Endothelial cell of umbilical vein (primary cell): ENCODE measurements around the gene ADAP1. TPM values are rescaled to one million over a fixed set of nuclear protein-coding genes. Genes with fewer than 3 reads are reported as not detected.

ENCODE experiments used
- BruUV-seq: library from RNA; stranded (reverse); fragments of 400-500 nt; replicated peaks from 2 replicates; lab custom pipeline; 2021; lab: Mats Ljungman, UMichigan
- CTCF ChIA-PET: fragments of 300-600, 350-600 bp; sonication (Branson Sonifier 250); formaldehyde crosslinking; loops from one replicate; lab custom pipeline; 2021; ENCODE audit warnings: antibody characterized with exemption, inconsistent platforms; lab: Charles Lee
- POLR2A ChIA-PET: fragments of 300-600, 350-600 bp; sonication (Branson Sonifier 250); formaldehyde crosslinking; loops from one replicate; lab custom pipeline; 2021; ENCODE audit warnings: antibody characterized with exemption, inconsistent platforms; lab: Charles Lee
- DNase-seq: peaks from one replicate; pipeline ENCODE4 v3.0.0-alpha.2; 2011; ENCODE audit warnings: low read depth, low spot score
- FAIRE-seq: peaks from 2 replicates; lab custom pipeline; 2011; peaks lifted over from hg19 to GRCh38; lab: Jason Lieb, UNC
- H2AFZ ChIP-seq: 2 replicates; pipeline ENCODE4 v1.6.0; 2012; ENCODE audit warnings: low read depth, low read length, control low read depth, inconsistent platforms
- H3K27ac ChIP-seq: 2 replicates; pipeline ENCODE4 v1.5.1; 2011; ENCODE audit warnings: low read depth, mild to moderate bottlenecking, control low read depth, low read length, moderate library complexity; ENCODE audit not compliant: insufficient read depth
- H3K27me3 ChIP-seq, 2 experiments: 2 replicates each; pipeline versions ENCODE4 v1.6.0 to v1.6.1; 2011; ENCODE audit warnings: low read length in 2 of 2, mixed read lengths in 1 of 2; ENCODE audit not compliant: control insufficient read depth in 2 of 2, insufficient read depth in 2 of 2
- H3K36me3 ChIP-seq, 2 experiments: 2 replicates in 1 of 2; 3 replicates in 1 of 2; pipeline ENCODE4 v1.5.1; 2011; ENCODE audit warnings: low read length in 2 of 2, mild to moderate bottlenecking in 1 of 2, moderate library complexity in 1 of 2; ENCODE audit not compliant: control insufficient read depth in 2 of 2, insufficient read depth in 2 of 2; ENCODE audit errors: extremely low read depth in 1 of 2
- H3K4me1 ChIP-seq: 3 replicates; pipeline ENCODE4 v1.5.1; 2011; ENCODE audit warnings: mild to moderate bottlenecking, low read length; ENCODE audit not compliant: control insufficient read depth, insufficient read depth; ENCODE audit errors: extremely low read depth
- H3K4me2 ChIP-seq: 2 replicates; pipeline ENCODE4 v1.6.1; 2011; ENCODE audit warnings: low read length, control low read depth, mixed read lengths; ENCODE audit not compliant: insufficient read depth
- H3K4me3 ChIP-seq, 3 experiments: fragments of 200-600 bp in 1 of 3; sonication (generic), shearing (Covaris generic) in 1 of 3; replicated peaks in 1 of 3; 2 replicates each; pipeline ENCODE4 v1.5.1; 2011 to 2016; ENCODE audit warnings: control low read depth in 3 of 3, low read length in 3 of 3, mild to moderate bottlenecking in 2 of 3, inconsistent platforms in 1 of 3, low read depth in 1 of 3, moderate library complexity in 1 of 3; ENCODE audit not compliant: insufficient read depth in 1 of 3
- H3K79me2 ChIP-seq: 2 replicates; pipeline ENCODE4 v1.6.0; 2012; ENCODE audit warnings: low read length, inconsistent platforms; ENCODE audit not compliant: control insufficient read depth, insufficient read depth
- H3K9ac ChIP-seq: replicated peaks from 2 replicates; pipeline ENCODE3; 2011; ENCODE audit warnings: low read length, control low read depth; ENCODE audit not compliant: insufficient read depth; ENCODE audit errors: extremely low read depth
- H3K9me1 ChIP-seq: replicated peaks from 3 replicates; pipeline ENCODE4 v1.6.0; 2011; ENCODE audit warnings: mild to moderate bottlenecking, low read length; ENCODE audit not compliant: control insufficient read depth, insufficient read depth; ENCODE audit errors: extremely low read depth
- H3K9me3 ChIP-seq: replicated peaks from 2 replicates; pipeline ENCODE4 v1.5.1; 2012; ENCODE audit warnings: low read length, inconsistent platforms; ENCODE audit not compliant: control insufficient read depth, insufficient read depth
- H4K20me1 ChIP-seq: replicated peaks from 2 replicates; pipeline ENCODE3; 2011; ENCODE audit warnings: mild to moderate bottlenecking, low read length; ENCODE audit not compliant: control insufficient read depth, insufficient read depth; ENCODE audit errors: extremely low read depth
- EZH2 ChIP-seq: IDR thresholded peaks from 2 replicates; pipeline ENCODE4 v1.6.1; 2012; ENCODE audit warnings: borderline replicate concordance, low read depth, mild to moderate bottlenecking, moderate library complexity, low read length, inconsistent platforms; ENCODE audit not compliant: severe bottlenecking
- FOS ChIP-seq: IDR thresholded peaks from 2 replicates; pipeline ENCODE4 v1.6.1; 2011; ENCODE audit warnings: mild to moderate bottlenecking, low read length, moderate library complexity, borderline replicate concordance; ENCODE audit not compliant: insufficient read depth
- GATA2 ChIP-seq: IDR thresholded peaks from 2 replicates; pipeline ENCODE4 v1.7.0; 2011; ENCODE audit warnings: low read depth, mild to moderate bottlenecking, moderate library complexity, mixed read lengths, low read length; ENCODE audit not compliant: insufficient read length, insufficient read depth
- JUN ChIP-seq: IDR thresholded peaks from 2 replicates; pipeline ENCODE4 v1.6.1; 2011; ENCODE audit warnings: borderline replicate concordance, low read depth; ENCODE audit not compliant: insufficient read length, insufficient read depth
- MAX ChIP-seq: IDR thresholded peaks from 2 replicates; pipeline ENCODE4 v1.6.1; 2011; ENCODE audit not compliant: insufficient read depth, insufficient read length
- MYC ChIP-seq: IDR thresholded peaks from one replicate; pipeline ENCODE4 v1.6.1; 2011; ENCODE audit warnings: mild to moderate bottlenecking, low read depth, low read length
- POLR2A ChIP-seq: IDR thresholded peaks from 2 replicates; pipeline ENCODE4 v1.6.1; 2012; ENCODE audit warnings: low read depth, mild to moderate bottlenecking, control low read depth, low read length
- POLR2AphosphoS5 ChIP-seq: IDR thresholded peaks from 2 replicates; pipeline ENCODE4 v1.6.1; 2012; ENCODE audit warnings: low read depth, mild to moderate bottlenecking, control low read depth, low read length, moderate library complexity; ENCODE audit not compliant: insufficient read depth
- dilution Hi-C: fragments of 300-500 bp; cut with MboI; formaldehyde crosslinking; loops from one replicate; pipeline ENCODE4 v1.15.0; 2019; ENCODE audit warnings: low sequenced_read_pairs; ENCODE audit not compliant: extremely low pct_ligation_motif_present
- intact Hi-C: fragments of 100-400 bp; cut with micrococcal nuclease; formaldehyde crosslinking; loops from one replicate; pipeline ENCODE4 v1.10.0; 2022
- polyA plus RNA-seq, 4 experiments: library from polyadenylated mRNA; depleted of rRNA in 3 of 4; stranded (reverse) in 3 of 4; unstranded in 1 of 4; fragments of >200 nt; gene quantifications; 2 replicates each; pipeline versions ENCODE4 v1.2.1 to v1.2.3, GENCODE V29; 2011 to 2012; ENCODE audit warnings: missing spikeins in 1 of 4
- total RNA-seq: library from RNA; stranded (reverse); gene quantifications from 2 replicates; pipeline ENCODE4 v1.2.3, GENCODE V29; 2021
- TF ChIP-seq, protein P1 (sequence below), 2 donors: IDR thresholded peaks; 1 replicate in 1 of 2; 2 replicates in 1 of 2; pipeline ENCODE4 v1.5.1; 2011; ENCODE audit warnings: low read length in 2 of 2, mild to moderate bottlenecking in 2 of 2, moderate library complexity in 2 of 2, control low read depth in 1 of 2, inconsistent platforms in 1 of 2, low read depth in 1 of 2; ENCODE audit not compliant: insufficient read depth in 1 of 2; ENCODE audit errors: extremely low read depth in 1 of 2

The ADAP1 gene
- total and polyA plus RNA-seq, 2 donors (not counting 3 experiments of a cell fraction or from before 2014, with no cell fraction given) = 0.49 to 0.58 TPM

DNA sequence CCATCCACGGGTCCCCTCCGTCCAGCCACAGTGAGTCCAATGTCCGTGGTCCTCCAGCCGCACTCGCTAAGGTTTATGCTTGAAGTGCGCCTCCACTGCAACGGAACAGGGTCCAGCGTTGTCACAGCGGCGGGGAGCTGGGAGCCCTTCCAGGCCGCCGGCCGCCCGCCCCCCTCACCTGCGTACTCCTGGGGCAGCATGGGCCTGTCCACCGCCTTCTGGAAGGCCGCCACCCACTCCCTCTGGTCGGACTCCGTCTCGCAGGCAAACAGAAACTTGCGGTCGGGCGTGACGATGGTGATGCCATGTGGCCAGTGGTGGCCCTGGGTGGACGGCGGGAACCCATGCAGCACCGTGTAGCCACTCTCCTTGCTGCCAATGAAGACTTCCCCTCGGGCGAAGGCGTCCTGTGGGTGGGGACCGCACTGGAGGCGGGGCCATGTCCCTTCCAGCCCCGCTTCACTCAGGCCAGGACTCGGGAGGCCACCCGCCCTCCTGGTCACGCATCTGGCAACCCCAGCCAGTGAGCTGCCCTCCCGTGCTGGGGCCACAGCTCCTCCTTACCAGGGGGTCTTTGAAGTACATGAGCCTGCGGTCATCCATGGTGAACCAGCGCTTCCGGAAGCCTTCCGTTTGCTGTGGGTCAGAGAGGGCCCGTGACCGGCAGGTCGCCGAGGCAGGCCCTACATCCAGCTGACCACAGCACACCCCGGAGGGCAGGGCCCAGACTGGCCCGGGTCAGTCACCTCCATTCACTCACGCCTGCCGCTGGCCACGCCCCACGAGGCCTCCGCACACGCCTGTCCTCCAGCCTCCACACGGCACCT lies 55.4 kb downstream of the ADAP1 start:
- FAIRE-seq (no peak), DNase-seq (no peak)
- Histone ChIP-seq H3K27me3 (no peaks in the 10 kb centered on the region), H4K20me1 (no peaks in the 10 kb centered on the region), H3K27ac (no peak overlapping the region), H3K9ac (no peak overlapping the region), H3K4me2 (no peak overlapping the region), H3K9me3 (no peaks in the 10 kb centered on the region), H2AFZ (no peak overlapping the region), H3K36me3 (peaks cover 0 to 17% of the 10 kb centered on the region in 2 experiments), H3K4me3 (no peak overlapping the region), H3K79me2 (no peaks in the 10 kb centered on the region), H3K9me1 (no peaks in the 10 kb centered on the region), H3K4me1 (peaks cover 6% of the 10 kb centered on the region)
- BruUV-seq = no TSS peak
- ChIA-PET CTCF (interaction anchor here (1.5 to 1.7 kb wide), 2 partner anchors 22 to 63 kb away, joined by 3 to 4 read pairs; partner anchors contain the start of gene GET4), POLR2A (no interaction called here)
- intact Hi-C loops = no loop called here
- no peak for TF ChIP-seq FOS
- TF ChIP-seq MYC = no peak
- no peak for TF ChIP-seq POLR2A
- TF ChIP-seq POLR2AphosphoS5 = no peak
- TF ChIP-seq, protein P1, sequence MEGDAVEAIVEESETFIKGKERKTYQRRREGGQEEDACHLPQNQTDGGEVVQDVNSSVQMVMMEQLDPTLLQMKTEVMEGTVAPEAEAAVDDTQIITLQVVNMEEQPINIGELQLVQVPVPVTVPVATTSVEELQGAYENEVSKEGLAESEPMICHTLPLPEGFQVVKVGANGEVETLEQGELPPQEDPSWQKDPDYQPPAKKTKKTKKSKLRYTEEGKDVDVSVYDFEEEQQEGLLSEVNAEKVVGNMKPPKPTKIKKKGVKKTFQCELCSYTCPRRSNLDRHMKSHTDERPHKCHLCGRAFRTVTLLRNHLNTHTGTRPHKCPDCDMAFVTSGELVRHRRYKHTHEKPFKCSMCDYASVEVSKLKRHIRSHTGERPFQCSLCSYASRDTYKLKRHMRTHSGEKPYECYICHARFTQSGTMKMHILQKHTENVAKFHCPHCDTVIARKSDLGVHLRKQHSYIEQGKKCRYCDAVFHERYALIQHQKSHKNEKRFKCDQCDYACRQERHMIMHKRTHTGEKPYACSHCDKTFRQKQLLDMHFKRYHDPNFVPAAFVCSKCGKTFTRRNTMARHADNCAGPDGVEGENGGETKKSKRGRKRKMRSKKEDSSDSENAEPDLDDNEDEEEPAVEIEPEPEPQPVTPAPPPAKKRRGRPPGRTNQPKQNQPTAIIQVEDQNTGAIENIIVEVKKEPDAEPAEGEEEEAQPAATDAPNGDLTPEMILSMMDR (IDR thresholded peaks at IDR 0.05; ENCODE audit: extremely low read depth in 1 of 2, insufficient read depth in 1 of 2, low read depth in 1 of 2, low read length in 2 of 2) = no peak
- TF ChIP-seq GATA2 = no peak
- no peak for TF ChIP-seq EZH2
- no peak for TF ChIP-seq MAX
- TF ChIP-seq JUN = no peak
- dilution Hi-C loops = no loop called here
